HG03442 (cell line): Measurements from ENCODE around the gene KRTAP29-1.

Source experiments
- ATAC-seq: cut with Tn5 transposase; IDR thresholded peaks from one replicate; pipeline ENCODE4 v1.9.1; 2021; ENCODE audit warnings: mild to moderate bottlenecking, moderate library complexity; ENCODE audit not compliant: unreplicated experiment

KRTAP29-1 gene

DNA sequence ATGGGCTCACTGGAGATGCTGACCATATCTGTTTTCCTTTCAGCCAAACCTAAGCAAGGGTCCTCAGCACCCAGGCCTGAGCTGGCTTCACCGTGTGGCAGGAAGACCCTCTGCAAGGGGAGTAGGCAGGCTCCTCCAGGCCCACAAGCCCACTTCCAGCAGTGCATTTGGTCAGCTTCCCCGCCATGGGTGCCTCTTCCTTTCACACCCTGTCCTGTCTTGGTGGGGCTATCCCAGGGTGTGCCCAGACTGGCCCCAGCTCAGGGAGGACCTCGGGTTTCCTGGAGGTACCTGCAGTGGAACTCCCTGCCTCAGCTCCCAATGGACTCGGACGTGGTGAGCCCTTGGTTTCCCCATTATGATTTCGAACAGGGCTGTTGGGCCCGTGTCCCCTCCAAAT lies 25.6 kb upstream of the KRTAP29-1 start:
- ATAC-seq: no peak

DNA sequence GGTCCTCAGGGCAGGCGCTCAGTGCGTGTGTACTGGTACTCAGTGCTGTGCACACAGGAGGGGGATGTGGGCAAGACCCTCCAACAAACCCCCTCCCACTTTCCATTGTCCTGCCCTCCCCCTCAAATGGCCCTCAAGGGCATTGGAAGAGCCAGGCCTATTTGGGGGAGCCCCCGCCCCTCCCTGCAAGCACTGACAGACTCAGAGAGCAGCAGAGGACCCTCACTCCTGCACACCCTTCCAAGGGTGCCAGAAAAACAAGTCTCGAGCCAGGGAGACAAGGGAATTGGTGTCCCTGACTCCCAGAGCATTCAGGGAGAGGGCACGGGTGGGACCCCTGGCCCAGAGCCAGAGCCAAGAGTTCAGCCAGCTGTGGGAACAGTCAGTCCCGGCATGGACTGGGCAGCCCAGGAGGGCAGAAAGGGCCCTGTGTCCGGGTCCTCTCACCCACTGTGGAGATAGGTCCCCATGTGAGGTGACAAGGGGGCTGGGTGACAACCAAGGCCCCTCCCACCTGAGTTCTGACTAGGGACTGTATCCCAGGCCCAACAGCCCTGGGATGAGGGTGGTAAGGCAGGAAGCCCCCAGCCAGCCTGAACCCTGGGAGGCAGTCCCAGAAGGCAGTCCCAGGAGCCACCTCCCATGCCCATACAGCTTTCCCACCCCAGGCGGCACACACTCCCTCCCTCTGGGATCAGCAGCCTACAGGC lies 24.9 kb upstream of the KRTAP29-1 start:
- no peak for ATAC-seq

DNA sequence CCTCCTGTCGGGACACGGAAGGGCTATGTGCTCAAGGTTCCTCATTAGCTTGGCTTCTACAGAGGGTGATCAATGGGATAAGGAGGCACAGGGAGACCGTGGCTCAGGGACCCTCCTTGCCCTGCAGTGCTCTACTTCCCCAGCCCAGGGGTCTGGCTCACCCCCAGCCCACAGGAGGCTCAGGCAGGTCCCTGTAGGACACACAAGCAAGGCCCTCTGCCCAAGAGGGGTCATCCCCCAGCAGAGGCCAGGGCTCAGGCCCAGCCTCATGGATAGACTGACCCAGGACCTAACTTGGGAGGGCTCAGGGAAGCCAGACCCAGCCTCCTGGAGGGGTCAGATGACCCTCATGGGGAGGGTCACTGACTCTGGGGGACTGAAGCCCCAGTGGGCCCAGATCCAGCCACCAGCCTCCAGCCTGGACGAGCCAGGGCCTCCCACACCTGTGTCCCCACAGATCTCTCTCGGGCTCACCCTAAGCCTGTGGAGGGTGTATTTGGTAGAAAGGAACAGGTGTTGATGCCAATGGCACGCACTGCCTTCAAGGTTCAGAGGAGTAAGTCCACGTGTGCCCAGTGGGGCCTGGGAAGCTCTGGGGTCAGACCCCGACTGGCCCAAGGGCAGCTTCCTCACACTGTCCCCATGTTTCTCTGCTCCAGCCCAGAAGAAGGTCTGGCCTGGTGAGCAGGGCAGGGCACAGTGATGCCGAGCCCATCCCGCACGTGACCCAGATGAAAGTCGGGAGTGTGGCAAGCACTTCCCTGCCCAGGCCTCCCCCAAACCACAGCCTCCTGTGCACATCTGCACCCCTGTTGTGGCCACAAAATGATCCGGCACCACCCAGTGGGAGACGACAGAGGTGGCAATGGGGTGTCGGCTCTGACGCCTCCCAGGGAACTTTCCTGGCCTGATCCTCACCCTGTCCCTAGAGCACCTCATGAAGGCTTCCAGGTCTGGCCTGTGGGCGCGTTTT lies 23.8 kb upstream of the KRTAP29-1 start:
- no peak for ATAC-seq

DNA sequence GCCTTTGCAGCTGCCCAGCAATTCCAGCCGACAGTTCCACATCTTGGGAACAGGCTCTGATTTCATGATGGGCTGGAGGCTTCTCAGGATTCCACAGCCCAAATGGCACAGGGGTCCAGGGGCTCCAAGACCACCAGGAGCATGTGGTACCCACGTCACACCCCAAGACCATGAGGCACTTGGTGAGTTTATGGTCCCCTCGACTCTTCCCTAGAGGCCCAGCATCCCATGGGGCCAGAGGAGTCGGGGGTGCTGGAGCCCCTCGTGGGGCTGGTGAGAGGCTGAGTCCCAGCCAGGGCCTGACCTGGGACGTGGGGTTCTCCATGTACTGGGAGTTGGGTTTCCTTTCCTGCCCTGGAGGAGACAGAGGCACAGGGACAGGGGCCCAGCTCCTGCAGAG lies 23.0 kb upstream of the KRTAP29-1 start:
- ATAC-seq: no peak

DNA sequence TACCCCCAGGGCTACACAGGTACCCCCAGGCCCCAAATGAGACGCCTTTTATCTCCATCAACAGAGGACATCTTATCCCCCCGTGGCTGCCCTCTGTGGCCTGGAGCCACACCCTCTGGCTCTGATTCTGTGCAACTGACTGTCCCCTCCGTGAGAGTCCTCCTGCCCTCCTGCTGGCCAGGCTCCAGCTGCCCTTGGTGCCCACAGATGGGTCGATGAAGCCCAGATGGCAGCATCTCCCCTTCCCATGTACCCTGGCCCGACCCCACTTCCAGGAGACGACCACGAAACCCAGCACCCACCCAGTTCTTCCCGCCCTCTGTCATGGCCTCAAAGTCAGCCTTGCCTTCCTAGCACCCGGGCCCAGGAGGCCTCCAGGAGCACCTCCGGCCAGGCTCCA lies 22.5 kb upstream of the KRTAP29-1 start:
- no peak for ATAC-seq

DNA sequence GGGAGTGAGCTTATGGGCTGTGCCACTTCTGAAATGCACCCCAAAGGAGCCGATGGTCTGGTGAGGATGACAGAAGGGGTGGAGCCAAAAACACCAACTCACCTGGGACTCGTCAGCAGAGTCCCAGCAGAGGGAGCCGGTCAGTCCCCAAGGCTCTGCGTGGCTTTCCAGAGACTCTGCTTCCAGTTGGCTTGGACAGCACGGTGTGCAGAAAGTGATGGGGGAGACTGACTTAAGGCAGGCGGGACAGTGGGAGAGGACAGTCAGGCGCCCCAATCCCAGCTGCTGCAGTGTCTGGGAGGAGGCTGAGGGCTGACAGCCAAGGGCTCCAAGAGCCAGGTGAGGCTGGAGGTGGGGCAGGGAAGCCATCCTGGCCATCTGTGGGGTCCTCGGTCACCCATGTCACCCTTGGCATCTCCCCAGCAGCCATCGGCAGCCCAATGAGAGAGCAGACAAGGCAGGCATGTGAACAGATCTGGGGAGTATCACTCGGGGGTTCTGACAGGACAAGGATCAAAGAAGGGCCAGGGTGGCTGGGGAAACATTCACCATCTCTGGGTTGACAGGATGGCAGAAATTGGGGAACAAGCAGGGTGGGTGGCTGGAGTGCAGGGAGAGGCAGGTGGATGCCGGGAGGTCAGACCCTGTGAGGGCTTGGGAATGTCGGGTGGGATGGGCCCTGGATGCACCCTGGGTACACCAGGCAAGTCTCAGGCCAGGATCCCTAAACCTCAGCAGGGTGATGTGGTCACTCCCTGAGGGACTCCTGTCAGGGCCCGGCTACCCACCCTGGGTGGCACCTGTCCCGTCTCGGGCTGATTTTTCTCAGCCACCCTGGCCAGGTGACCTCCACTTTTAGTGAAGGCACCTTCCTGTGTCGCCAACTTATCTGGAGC lies 21.8 kb upstream of the KRTAP29-1 start:
- no peak for ATAC-seq

DNA sequence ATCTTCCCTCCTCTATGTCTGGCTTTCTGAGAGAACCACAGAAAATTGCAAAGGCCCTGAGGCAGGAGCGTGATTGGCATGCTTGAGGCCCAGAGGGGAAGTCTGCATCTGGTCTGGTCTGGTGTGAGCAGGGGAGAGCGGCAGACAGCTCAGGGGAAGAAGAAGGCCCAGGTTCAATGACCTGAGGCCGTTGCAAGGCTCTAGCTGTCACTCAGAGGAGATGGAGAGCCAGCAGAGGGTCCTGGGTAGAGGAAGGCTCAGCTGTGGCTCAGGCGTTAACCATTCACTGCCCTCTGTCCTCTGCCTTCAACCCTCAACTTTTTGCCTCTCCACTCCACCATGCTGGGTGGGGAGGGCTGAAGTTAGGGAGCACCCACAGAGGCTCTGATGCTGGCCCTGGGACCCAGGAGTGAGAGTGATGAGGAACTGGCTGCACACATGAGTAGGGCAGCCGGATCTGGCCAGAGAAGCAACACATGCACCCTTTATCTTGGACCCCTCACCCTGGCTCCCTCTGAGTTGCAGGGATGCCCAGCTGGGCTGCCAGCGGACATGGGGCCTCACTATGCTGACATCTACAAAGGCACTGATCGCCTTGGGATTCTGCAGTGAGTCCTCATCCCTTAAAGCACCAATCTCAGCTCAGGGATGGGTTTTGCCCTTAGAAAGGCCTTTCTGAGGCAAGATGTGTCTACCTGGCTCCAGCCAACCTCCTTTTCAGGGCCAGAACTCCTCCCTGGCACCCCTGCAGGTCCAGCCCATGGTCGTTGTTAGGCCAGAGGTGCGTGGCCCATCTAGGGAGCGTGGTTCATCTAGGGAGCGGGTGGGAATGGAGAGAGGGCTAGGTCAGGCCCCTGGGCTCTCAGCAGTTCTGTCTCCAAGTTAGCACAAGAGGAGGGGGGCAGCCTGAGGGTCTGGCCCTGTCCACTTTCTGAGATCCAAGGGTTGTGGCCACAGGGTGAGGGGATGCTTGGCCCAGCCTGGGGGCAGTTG lies 20.5 kb upstream of the KRTAP29-1 start:
- no peak for ATAC-seq

DNA sequence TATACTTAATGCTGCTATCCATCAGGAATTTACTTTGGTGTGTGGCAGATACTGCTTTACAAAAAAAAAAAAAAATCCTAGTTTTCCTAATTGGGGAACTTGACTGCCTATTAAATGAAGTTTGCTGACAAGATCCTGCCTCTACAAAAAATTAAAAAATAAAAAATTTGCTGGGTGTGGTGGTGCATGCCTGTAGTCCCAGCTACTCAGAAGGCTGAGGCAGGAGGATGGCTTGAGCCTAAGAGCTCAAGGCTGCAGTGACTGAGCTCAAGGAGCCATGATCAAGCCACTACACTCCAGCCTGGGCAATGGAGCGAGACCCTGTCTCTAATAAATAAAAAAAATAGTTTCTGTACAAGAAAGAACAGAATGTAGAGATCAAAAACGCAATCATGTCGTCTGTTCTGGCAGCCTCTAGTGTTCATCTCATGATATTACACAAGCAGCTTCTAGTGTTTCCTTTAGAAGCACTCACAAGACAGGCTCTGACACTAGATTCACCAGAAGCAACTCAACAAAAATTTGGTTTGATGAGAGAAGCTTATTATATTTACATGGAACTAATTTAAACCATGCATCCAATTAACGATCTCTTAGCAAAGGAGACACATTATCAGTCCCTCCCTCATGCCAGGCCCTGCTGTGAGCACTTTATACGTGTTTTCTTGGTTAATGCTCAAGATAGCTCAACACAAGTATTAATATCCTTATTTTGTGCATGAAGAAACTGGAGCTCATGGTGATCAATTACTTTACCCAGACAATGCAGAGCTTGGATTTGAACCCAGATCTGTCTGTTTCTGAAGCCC lies 19.6 kb upstream of the KRTAP29-1 start:
- no peak for ATAC-seq

DNA sequence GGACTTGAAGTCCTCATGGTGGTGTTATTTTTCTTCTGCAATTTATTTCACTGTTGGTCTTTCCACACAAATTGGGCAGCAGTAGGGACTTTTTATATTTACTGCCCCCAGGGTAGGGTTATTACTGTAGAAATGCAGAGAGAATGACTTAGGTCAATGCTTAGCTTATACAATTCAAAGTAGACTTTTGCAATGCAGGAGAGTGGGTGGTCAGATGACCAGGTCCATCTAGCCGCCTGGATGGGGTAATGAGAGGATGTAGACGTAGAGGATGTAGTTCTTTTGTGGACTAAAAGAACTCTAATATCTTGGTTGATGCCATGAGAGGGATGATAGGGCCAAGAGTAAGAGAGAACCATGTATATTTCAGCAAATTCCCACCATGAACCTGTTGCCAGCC lies 15.6 kb upstream of the KRTAP29-1 start:
- ATAC-seq: no peak

DNA sequence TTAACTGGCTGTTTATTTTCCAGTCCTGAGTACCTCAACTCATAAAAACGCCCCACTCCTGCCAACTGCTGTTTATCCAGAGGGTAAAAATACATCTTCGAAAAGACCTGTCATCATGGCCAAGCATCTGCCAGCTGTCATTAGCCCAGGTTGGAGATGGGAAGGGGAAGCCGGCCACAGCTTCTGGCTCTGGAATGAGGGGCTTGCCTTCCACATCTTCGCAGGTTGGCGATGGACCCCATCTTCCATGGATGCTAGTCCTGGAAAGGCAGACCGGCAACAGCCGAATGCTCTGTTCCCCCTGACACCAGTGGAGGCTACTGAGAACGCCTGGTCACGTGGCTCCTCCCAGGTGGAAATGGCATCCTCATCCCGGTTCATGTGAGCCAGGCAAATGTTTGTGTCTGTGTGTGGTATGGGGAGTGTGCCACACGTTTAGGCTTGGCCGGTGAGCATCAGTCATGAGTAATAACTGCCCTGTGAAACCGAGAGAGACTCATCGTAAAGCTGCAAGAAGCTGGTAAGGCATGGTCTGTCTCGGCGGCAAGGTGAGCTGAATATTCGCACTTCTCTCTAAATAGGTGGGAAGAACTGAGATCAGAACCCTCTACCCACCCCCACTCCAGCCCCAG lies 13.3 kb upstream of the KRTAP29-1 start:
- ATAC-seq: no peak

DNA sequence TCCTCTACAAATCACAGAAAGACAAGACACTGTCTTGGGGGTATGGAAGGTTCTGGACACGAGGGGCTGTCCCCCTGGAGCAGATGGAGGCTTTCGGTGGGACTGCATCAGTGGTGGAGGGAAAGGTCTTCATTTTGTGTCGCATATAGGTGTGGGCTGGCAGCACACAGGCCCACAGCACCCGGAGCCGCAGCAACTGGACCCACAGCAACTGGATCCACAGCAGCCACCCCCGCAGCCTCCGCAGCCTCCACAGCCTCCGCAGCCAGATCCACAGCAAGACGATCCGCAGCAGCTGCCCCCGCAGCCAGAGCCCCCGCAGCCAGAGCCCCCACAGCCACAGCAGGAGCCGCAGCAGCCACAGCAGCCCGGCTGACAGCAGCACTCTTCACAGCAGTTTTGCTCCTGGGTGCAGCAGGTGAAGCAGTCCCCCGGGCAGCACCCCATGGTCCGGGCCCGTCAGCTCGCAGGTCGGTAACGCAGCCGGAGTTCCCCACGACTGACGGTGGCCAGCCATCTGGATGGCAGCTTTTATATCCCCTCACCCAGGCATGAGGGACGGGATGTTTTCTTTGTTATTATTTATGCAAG lies 12.6 kb upstream of the KRTAP29-1 start, which contains the start of gene KRTAP17-1:
Gene KRTAP17-1 (minus strand): TSS at position 507 of the 591 bp plus-strand sequence. CDS start 60 bp downstream, at position 447.
- no peak for ATAC-seq

DNA sequence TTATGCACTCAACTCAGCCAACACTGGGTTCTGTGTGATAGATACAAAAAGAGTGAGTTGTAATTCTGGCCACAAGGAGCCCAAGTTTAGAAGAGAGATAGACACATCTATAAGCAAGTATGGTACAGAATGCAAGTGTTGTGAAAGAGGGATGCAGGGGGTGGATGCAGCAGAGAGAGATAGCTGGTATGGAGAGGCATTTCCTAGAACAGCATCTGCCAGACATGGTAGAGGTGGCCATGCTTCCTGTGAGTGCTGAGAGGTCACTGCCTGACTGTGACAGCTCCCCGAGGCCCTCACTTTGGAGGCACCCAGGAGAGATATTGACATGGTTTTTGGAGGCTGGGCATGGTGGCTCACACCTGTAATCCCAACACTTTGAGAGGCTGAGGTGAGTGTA lies 8.5 kb upstream of the KRTAP29-1 start:
- ATAC-seq: no peak

DNA sequence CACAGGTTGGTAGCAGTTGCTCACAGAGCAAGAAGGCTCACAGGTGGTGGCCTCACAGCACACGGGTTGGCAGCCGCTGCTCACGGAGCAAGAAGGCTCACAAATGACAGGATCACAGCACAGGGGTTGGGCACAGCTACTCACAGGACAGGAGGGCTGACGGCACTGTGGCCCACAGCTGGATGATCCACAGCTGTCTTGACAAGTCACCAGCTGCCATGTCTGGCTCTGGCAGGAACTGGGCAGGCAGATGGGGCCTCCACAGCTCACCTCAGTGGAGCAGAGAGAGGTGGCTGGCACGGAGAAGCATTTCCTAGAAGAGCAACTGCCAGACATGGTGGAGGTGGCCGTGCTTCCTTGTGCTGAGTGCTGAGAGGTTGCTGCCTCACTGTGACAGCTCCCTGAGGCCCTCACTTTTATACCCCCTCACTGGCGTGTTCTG lies 6.3 kb upstream of the KRTAP29-1 start, which contains the start of gene KRTAP16-1:
Gene KRTAP16-1 (minus strand): TSS at position 392 of the 442 bp plus-strand sequence. CDS start 56 bp downstream, at position 336.
- no peak for ATAC-seq

DNA sequence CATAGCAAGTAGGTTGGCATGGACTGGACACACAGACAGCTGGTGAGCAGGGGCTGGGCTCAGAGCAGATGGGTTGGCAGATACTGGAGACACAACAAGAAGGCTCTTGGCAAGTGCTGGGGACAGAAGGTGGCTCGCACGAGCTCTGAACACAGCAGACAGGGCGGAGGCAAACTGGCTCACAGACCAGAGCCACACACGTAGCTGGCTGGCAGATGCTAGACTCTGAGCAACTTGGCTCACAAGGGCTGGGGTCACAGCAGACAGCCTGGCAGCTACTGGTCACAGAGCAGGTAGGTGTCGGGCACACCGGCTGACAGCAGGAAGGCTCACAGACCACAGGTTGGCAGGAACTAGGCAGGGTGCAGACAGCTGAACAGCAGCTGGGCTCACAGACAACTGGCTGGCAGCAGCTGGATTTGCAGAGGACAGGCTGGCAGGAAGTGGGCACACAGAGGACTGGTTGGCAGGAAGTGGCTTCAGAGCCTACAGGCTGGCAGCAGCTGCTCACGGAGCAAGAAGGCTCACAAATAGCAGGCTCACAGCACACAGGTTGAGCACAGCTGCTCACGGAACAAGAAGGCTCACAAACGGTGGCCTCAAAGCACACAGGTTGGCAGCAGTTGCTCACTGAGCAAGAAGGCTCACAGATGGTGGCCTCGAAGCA lies 5.7 kb upstream of the KRTAP29-1 start:
- no peak for ATAC-seq

DNA sequence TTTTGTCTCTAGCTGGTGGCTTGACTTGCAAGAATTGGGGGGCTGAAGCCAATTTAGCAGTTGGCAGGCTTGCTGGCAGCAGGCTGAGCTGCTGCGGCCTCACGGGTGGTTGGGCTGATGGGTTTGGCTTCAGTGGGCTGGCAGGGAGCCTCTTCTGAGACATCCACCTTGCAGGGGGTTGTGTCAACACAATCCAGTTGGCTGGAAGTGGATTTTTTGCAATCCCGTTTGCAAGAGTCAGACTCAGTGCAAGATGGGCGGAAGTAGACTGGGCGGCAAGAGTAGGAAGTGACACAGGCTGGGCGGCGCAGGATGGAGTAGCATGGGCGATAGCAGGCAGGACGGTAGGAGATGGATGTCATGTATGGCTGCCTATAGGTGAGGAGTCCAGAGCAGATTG lies 5.0 kb upstream of the KRTAP29-1 start:
- no peak for ATAC-seq

DNA sequence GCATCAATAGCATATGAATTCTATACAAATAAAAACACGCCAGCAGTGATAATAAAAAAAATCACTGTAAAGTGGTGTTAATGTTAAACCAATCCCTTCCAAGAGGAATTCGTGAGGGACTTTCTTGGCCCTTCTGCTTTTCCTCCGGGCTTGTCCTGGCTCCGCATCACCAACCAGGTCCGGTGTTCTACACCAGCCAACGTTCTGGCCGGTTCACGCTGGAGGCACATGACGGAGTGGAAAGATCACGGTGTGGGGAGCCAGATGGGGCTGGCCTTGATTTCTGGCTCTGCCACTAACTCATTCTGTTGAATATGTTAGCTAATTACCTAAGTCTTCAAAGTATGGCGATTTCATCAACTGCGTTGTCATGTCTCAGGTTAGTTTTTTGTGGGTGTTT lies 1.4 kb upstream of the KRTAP29-1 start:
- ATAC-seq: no peak

DNA sequence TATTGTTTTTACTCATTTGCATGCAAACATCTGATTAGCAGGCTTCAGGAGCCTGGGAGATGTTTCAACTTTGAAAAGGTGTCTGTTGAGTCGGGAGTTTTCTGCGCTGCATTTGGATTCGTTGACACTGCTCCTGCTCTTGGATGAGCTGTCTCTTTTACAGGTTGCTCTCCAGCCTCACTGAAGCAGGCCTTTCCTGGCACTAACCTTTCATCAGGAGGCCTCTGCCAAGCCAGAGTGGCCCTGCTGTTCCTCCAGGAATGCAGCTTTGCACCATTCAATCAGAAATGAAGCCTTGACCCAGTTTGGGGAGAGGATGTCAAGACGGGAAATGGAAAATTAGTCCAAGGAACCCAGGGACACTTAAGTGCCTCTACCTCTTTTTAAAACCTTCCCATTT lies 330 bp upstream of the KRTAP29-1 start:
- no peak for ATAC-seq
